ENCODE data around the gene PRICKLE3.

PRICKLE3 gene

DNA sequence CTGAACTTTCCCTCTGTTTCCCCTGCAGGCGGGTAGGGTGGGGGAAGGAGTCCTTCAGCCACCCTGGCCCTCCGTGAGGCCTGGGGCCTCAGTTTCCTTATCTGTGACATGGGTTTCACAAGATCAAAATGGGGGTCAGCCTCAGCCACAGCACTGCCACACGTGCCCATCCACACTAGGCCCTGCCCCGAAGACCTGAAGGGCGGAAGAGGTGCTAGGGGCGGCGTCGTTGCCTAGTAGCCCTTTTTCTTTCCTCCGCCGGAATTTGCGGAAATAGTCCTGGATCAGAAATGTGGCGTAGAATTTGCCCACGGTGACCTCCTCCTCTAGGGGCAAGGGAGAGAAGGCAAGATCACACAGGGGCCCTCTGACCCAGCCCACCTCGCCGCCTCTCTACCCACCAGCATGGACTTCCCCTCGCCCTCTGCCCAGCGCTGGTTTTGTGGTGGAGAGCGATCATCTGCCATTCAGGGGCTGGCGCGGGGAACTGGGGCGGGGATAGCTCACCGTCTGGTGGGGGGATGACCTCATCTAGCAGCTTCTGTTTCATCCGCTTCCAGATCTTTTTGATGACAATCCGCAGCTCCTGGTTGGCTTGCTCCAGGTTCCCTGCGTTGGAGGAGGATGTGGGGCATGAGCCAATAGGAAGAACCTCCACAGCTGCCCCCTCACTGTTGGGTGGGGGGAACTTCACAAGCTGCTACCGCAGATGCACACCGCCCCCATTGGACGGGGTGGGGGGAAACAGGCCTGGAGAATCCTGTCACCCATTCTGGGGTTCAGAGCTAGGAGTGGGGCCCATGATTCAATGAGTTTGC lies 23.5 kb upstream of the PRICKLE3 start:
- in situ Hi-C loops (cut with HindIII; ENCODE audit: low sequenced_read_pairs) = no loop called here

DNA sequence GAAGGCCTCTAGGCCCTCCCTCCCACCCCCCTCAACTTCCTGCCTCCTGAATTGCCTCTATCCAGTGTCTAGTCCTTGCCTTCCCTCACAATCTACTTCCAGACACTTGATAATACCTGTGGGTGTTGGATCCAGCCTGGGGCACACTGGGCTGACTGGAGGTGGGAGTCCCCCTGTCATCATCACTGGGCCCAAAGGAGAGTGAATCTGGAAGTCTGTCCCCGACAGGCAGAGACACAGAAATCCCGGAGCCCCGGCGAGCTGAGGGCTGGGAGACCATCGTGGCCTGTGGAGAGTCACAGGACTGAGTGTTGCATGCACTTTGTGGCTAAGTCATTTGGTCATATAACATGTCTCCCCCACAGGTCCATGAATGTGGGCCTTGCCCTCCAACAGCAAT lies 22.2 kb upstream of the PRICKLE3 start:
- in situ Hi-C loops (cut with HindIII; ENCODE audit: low sequenced_read_pairs) = no loop called here

DNA sequence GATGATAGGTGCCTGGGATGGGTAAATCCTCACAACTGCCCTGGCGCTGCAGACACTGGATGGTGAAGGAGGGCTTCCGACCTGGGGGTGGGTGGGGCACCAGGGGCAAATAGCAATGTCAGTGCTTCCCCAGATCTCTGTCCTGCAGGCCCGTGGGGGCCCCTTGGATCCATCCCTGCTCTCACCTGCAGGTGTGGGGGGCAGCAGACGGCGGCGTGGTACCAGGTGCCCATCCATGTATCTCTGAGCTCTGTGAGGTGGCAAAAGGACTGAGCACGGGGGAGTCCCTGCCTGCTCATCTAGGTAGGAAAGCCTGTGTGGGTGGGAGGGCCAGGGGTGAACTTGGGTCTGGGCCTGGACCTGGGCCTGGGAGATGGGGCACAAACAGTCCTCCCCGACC lies 20.4 kb upstream of the PRICKLE3 start:
- in situ Hi-C loops (cut with HindIII; ENCODE audit: low sequenced_read_pairs) = no loop called here

DNA sequence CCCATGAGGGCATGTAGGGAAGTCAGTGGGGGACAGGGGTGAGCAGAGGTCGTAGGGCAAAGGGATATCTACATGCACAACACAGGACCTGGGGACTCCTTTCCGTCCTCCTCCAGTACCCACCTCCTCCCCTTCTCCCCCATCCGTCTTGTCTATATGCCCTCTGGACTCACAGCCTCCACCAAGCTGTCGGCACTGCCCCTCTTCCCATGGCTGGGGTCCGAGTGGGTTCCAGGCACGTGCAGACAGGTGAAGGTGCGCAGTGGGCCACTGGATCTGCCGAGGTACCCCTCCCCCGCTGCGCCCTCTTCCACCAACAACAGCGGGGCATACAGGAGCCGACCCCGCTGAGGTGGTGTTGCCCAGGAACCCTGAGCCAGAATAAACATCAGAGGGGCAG lies 19.3 kb upstream of the PRICKLE3 start:
- in situ Hi-C loops (cut with HindIII; ENCODE audit: low sequenced_read_pairs) = no loop called here

DNA sequence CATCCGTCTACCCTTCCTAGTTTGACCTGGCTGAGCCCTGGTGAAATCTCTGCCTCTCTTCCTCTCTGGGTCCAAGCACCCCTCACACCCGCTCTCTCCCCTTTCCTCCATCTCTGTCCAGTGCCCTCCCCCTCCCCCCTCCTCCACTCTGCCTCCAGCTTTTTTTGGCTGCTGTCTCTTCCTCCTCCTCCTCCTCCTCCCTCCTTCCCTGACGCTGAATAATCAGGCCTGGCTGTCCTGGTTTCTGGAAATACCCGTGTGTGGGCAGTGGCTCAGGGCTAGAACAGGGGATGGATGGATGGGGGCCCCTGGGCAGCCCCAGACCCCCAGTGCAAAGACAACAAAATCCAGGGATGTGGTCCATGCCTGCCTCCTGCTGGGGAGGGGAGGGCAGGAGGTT lies 18.5 kb upstream of the PRICKLE3 start:
- in situ Hi-C loops (cut with HindIII; ENCODE audit: low sequenced_read_pairs) = no loop called here

DNA sequence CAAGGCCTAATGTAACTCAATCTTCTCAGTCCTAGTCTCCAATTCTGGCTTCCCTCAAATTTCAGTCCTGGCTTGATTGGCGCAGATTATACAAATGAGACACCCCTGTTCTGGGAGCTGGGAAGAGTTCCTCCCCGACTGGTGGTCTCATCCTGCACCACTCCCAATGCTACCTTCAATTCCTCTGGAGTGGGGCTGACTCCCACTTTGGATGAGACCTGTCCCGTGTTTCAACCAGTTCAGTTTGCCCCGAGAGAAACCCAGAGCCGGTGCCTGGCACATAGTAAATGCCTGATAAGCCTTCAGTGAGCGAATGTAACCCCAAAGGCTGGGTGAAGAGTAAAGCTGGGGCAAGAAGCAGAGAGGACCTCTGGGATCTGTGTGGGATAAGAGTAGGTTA lies 17.8 kb upstream of the PRICKLE3 start:
- in situ Hi-C loops (cut with HindIII; ENCODE audit: low sequenced_read_pairs) = no loop called here

DNA sequence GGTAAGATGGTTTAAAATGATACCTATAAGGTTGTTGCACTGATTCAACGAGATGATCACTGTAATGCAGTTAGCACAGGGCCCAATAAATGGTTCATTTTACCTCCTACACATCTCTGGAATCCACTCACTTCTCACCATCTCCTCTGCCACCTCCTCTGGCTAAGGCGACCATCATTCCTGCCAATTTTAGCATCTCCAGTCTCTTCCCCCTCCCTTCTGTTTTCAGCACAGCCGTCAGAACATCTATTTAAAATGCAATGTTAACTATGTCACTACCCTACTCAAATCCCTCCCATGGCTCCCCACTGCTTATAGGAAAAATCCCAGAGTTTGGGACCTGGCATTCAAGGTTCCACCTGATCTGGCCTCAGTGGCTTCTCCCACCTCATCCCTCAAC lies 17.4 kb upstream of the PRICKLE3 start:
- in situ Hi-C loops (cut with HindIII; ENCODE audit: low sequenced_read_pairs) = no loop called here

DNA sequence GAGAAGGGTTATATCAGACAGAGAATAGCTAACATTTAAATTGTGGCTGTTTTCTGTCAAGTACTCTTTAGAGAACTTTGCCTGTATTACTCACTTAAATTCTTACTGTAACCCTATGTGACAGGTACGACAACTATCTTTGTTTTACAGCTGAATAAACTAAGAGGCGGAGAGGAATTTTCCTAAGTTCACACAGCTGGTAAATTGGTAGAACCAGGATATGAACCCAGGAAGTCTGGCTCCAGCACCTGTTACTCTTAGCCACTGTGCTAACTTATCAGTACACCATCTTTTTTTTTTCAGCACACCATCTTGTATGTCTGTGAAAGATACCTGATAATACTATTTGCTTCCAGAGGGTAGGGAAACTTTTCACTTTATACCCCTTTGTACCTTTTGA lies 15.8 kb upstream of the PRICKLE3 start:
- in situ Hi-C loops (cut with HindIII; ENCODE audit: low sequenced_read_pairs) = no loop called here

DNA sequence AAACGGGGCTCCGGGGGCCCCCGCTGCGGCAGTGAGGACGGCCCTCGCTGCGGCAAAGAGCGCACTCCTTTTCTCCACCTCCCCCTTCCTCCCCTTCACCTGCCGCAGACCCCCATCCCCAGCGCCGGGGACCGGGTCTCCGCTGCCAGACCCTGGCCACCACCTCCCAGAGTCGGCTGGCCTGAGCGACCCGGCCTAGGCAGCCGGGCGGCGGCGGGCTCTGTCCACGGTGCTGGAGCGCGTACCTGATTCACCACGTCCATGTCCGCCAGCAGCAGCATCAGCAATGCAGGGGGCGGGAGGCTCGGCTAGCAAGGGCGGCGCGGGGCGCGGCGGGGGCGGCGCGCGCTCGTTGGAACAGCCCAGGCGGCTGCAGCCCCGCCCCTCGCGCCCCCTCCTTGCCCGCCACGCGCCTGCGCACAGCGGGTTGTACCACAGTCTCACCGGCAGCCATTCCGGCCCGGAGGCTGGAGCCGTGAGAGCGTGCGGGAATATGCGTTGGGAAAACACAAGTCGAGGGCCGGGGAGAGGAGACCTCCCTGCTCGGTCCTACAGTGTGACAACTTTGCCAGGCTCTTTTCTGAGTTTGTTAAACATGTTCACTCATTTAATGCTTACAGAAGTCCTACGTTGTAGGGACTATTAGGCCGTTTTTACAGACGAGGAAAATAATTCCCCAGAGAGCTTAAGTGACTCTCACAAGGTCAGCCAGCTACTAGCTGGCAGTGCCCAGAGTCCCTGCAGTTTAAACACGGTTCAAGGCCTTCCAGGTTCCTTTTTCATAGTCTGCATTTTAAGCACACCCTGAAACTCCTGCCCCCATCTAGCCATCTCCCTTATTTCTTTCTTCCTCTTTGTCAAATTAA lies 14.0 kb upstream of the PRICKLE3 start, which contains the start of gene SYP:
Gene SYP (minus strand): TSS at position 288 of the 866 bp plus-strand sequence. CDS start 7 bp downstream, at position 281.
- in situ Hi-C loops (cut with HindIII; ENCODE audit: low sequenced_read_pairs) = no loop called here

DNA sequence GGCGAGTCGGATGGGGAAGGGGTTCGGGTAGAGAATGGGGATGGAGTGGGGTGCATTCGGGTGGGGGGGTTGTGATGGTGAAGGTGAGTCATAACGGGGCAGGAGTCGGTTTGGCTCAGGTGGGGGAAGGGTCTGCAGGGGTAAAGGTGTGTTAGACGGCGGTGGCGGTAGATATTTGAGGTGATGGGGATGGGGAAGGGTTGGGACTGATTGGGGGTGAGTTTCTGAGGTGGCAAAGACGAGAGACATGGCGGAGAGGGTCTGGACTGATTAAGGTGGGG lies 13.1 kb upstream of the PRICKLE3 start:
- in situ Hi-C loops (cut with HindIII; ENCODE audit: low sequenced_read_pairs) = no loop called here

DNA sequence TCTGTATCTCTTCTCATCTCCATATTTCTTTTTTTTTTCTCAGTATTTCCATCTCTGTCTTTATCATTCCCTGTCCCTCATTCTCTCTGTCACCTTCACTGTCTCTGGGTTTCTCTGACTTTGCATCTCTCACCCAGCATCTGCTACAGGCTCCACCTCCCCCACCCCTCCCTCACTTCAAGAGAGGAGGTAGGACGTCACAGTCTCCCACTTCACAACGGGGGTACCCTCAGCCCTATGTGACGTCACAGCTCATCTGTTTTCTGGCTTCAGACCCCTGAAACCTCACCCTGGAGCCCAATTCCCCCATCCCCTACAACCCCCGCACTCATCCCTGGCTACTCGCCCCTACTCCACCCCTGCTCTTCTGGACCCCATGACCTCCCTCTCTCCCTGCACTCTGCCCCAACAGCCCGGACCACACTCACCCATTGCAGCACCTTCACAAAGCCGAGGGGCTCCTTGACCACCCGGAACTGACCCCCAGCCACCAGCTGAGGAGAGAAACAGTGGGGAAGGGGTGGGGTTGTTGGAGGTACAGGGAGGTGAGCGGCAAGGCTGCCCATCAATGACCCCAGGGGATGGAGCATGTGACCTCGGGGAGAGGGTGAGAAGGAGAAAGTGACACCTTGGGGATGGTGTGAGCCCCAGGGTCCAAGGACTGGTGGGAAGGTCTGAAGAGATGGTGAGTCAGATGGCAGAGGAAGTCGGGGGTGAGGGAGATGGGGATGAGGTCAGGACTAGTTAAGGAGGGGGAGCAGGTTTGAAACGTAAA lies 12.6 kb upstream of the PRICKLE3 start:
- in situ Hi-C loops (cut with HindIII; ENCODE audit: low sequenced_read_pairs) = no loop called here

DNA sequence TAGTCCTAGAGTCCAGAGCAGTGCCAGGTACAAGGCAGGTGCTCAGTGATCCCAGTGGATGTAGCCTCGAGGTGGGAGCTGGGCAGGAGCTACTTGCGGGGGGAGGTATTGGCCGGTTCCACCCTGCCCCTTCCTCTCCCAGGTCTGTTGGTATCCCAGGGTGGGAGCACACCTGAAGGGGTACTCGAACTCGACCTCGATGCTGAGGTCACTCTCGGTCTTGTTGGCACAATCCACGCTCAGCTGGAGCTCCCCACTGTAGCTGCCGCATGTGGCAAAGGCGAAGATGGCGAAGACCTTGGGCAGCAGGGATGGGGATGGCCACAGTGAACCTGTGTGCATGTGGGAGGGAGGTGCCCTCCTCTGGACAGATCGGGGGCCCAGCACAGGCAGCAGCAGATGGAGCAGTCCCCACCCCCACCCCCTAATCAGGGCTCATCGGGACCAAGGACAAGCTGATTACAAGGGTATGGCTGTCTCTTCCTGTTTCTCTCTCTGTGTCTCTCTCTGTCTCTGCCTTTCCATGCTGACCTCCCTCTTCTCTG lies 11.4 kb upstream of the PRICKLE3 start:
- in situ Hi-C loops (cut with HindIII; ENCODE audit: low sequenced_read_pairs) = no loop called here

DNA sequence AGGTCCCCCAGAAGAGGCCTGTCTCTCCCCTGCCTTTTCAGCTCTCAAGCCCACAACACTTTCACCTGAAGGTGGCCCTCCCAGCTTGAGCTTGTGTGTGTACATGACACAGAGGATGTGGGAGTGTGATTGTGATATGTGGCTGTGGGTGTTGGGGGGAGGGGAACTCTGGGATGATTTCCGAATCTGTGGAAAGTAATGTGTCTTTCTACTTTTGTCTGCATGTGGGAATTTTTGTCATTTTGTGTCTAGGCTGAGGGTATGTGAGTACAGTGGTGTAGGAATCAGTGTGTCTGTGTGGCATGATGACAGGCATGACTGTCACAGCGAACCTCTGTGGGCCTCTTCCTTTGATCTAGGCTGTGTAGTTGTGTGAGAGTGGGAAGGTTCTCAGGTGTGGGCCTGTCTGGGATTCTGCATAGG lies 7.4 kb upstream of the PRICKLE3 start:
- in situ Hi-C loops (cut with HindIII; ENCODE audit: low sequenced_read_pairs) = no loop called here

DNA sequence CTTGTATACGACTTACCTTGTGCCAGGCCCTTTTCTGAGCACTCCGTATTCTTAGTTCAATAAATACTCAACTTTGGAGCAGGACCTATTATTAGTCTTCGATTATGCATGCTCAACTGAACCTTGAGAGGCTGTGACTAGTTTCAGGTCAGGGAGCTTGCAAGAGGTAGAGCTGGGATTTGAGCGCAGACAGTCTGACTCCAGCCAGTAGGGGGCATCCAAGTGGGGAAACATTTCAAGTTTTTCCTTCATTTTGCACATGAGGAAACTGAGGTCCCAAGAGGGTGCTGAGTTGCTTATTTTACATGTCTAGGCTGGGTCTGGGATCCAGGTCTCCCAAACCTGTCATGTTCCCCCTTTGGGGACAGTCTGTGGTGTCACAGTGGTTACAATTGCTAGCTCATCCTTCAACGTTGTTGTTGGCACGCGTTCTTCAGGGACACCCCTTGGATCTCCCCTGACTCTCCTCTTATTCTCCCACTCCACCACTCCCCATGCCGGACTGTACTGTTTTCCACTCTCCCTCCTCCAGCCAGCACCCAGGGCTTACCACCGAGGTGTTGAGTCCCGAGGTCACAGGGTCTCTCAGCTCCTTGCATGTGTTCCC lies 6.7 kb upstream of the PRICKLE3 start:
- in situ Hi-C loops (cut with HindIII; ENCODE audit: low sequenced_read_pairs) = no loop called here

DNA sequence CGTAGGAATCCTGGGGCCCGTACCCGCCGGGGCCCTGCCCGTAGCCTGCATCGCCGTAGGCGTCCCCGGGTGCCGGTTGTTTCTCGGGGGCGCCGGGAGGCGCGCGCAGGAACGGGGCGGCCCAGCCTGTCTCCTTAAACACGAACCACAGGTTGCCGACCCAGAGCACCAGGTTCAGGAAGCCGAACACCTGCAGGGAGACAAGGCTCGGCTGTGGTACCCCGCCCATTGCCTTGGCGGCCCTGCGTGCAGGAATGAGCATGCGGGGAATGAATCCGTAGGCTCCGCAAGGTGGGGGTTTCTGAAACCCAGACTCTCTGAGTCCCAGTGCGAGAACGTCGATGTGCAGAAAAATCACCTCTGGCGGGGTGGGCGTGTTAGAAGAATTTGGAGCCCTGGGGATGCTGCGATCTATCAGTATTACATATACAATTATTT lies 5.4 kb upstream of the PRICKLE3 start:
- in situ Hi-C loops (cut with HindIII; ENCODE audit: low sequenced_read_pairs) = no loop called here

DNA sequence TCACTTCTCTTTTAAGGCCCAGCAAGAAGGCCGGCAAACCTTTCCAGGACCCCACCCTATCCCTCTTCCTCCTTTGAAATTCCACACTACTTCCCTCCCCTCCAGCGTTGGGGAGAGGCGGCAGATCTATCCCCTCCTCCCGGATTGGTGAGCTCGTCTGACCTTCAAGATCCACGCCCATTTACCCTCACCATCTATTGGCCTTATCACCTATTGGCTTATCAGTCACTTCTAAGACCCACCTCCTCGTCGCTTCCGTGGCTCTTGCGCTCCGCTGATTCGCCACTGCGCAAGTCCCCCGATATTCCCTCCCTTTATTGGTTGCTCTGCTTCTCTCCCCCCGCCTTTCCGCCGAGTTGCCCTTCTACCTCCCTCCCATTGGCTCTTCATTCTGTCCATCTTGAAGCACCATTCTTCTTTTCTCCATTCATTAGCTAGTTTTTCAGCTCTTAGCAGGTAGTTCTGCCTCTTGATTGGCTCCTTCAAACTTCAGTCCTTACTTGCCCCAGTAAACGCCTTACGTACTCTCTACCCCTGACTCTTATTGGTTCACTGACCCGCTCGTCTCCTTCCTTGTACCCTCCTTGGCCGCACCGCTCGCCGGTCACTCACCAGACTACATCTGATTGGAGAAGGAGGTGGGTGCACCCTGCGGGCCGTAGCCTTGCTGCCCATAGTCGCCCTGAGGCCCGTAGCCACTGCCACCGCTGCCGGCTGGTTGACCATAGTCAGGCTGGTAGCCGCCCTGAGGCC lies 4.8 kb upstream of the PRICKLE3 start:
- in situ Hi-C loops (cut with HindIII; ENCODE audit: low sequenced_read_pairs) = no loop called here

DNA sequence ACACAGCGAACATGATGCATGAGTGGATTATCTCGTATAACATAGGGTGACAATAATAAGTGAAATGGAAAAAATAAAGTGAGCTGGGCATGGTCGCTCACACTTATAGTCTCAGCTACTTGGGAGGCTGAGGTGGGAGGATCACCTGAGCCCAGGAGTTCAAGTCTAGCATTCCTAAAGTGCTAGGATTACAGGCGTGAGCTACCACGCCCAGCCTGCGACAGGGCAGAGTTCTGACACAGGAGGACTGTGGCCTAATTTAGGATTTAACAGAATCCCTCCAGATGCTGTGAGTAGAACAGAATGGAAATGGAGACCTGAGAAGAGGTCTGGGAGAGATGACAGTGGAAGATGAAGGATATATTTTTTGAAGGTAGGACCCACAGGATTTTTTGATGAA lies 3.4 kb upstream of the PRICKLE3 start:
- in situ Hi-C loops (cut with HindIII; ENCODE audit: low sequenced_read_pairs) = no loop called here

DNA sequence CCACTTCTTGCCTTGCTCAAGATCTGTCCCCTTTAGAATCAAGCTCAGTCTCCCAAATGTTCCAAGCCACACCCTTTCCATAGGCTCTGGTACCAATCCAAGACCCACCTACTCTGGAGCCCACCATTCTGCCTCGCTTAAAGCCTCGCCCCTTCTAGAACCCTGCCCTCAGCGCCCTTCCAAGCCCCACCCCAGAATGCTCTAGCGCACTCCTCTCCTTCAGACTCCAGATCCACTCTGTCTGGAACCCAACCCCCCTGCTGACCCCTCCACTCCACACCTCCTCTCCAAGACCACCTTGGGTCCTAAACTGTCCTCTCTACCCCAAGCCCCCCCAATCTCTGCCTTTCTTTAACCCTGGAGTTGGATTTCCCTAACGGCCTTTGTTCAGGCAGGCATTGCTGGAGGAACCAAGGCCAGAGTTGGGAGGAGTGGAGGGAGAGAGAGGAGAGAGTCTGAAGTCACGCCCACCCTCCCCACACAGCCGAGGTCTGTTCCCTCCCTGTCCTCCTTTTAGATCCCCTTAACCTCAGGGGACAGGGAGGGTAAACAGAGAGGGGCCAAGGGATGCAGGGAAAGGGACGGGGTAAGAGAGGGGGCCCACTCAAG lies 2.4 kb upstream of the PRICKLE3 start:
- in situ Hi-C loops (cut with HindIII; ENCODE audit: low sequenced_read_pairs) = no loop called here

DNA sequence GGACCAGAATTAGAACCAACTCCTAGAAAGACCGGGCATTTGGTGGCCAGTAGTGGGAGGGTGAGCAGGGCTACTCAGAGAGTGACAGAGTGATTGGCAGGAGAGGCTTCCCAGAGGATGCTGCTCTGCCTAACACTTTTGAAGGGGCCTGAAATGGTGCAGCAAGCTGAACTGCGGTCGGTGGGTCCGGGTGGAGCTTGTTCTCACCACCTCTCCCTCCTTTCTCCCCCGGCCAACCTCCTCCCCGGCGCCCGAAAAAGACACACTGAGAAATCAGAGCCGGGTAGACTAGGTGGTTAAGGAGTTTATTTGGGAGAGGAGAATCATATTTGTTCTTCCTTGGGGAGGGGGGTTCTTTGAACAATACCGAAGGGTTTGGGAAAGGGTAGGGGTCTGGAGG lies 1.4 kb upstream of the PRICKLE3 start:
- in situ Hi-C loops (cut with HindIII; ENCODE audit: low sequenced_read_pairs) = no loop called here

DNA sequence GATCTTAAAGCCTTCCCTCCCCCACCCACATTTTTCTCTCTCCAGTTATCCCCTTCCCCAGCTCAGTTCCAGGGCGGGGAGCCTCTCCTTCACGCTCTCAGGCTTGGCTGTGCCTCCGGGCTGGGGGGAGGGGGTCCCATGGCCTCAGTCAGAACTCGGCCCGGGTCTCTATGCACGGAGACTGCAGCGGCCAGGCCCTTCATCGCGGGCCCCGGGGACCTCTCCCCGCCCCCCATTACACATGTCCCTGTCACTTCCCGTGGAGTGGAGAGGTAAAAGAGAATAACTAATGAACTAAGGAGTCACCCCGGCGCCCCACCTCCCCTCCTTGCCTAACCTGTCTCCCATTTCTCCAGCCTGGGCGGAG lies 838 bp upstream of the PRICKLE3 start:
- in situ Hi-C loops (cut with HindIII; ENCODE audit: low sequenced_read_pairs) = no loop called here
